Measurements from ENCODE around the gene ARHGEF33.
"Not testable (repeated sequence)": the region's sequence is repeated elsewhere in the genome, so short reads cannot be mapped to it uniquely, and the experiment has no call there.

ARHGEF33 gene

DNA sequence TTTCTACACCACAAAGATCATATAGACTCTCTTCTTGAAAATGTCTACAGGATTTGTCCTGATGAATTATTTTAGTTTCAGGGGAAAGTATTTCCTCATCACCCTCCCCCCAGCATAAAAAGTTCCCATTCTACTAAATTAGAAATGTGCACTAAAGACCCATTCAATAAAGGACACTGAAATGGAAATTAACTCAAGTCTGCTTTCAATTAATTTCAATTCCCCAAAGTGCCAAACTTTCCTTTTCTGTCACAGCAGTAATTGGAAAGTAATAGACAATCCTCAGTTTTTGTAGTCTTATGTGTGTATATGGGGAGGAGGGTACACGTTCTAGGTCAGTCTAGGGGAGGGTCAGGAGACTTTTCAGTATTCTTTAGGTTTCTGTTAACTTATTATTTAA, 21.5 kb downstream of the ARHGEF33 start:
- DNase-seq = no peak

DNA sequence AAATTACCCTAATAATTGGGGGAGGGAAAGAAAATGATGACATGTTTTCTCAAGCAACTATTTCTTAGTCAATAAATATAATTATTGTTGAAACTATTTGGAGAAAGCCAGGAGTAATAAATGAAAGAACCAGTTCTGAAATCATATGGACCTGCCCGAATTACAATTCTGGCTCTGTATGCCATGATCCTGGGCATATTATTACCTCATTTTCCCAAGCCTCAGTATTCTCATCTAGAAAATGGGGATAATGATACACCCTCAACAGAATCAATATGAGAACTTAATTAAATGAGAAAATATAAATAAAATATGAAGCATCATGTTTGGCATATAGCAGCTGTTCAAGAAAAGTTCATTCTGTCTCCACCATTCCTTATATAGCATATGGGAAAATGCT, 22.9 kb downstream of the ARHGEF33 start:
- no peak for DNase-seq

DNA sequence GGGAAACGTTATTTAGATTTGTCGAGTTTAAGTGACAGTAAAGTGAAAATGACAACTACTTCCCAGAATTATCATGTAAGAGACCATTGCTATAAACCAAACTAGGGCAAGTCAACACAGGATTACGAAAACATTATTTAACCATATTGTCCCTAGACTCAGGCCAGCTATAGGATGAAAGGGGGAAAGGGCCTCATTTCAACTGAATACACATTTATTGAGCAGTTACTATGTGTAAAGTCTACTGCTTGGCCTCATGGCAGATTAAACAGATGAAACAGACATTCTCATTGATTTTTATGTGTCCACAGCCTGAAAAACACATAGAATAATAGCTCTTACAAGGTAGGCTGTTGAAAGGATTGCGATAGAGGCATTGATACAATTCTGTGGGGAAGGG, 32.7 kb downstream of the ARHGEF33 start:
- no peak for DNase-seq

DNA sequence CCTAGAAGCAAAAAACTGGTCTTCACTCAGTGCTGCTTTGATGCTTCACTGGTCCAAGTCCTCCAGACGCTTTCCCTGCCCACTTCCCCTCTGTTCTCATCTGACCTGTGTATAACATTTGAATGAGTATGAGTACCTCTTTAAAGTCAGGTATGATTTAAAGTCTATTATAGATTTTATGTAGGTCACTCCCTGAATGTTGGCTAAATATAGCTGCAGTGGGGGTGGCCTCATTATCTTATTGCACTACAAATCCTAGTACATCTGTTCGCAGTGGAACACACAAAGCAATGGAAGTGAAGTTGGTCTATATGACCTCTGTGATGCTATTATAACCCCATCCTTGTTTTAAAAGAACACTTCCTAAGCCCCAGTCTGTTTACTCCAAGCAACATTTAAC, 33.2 kb downstream of the ARHGEF33 start:
- DNase-seq = no peak

DNA sequence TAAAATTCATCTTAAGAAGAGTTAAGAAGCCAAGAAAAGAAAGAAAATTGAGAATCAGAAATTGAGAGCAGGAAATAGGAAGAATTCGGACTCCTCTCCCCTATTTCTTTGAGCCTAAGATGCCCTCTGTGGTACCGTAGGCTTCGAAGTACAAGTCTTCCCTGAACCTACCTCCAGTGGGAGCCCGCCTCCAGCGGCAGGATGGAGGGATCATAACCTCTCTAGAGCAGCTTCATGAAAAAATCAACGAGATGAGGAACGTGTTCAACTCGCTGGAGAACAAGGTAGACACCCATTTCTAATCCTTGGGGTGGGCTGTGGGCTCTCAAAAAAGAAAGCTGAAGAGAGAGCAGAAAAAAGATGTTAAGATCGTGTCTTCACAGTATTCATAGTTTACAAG, 36.3 kb downstream of the ARHGEF33 start:
- DNase-seq = no peak

DNA sequence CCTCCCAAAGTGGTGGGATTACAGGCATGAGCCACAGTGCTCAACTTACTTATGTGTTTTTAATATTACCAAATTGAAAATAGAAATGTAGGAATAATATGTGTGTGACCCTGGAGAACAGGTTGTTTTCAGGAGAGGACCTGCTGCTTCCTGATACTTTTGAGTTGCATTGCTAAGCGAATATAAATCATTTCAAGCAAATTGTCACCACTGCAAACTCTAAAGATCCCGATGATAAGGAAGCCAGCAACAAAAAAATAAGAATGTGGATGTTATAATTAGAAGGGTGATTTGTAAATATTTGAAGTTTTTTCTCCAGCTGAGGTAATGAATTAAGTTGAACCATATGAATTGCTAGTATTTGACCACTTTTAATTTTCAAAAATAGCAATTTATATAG, 40.9 kb downstream of the ARHGEF33 start:
- no peak for DNase-seq

DNA sequence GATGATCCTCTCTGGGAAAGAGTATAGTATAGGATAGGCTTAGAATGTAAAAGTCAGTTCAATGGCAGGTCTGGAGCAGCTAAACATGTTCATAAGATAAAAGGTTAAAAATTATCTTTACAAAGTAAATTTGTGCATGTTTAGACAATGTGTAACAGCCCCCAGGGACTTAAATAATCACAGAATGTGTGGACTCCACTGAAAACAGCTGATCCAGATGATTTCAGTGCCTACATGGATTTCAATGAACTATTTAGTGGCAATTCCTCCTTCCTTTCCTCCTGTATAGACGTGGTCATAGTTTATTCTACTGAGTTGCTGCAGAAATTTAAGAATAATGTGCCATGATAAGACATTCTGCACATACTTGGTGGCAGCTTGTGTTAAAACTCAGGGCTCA, 42.9 kb downstream of the ARHGEF33 start:
- DNase-seq = no peak

DNA sequence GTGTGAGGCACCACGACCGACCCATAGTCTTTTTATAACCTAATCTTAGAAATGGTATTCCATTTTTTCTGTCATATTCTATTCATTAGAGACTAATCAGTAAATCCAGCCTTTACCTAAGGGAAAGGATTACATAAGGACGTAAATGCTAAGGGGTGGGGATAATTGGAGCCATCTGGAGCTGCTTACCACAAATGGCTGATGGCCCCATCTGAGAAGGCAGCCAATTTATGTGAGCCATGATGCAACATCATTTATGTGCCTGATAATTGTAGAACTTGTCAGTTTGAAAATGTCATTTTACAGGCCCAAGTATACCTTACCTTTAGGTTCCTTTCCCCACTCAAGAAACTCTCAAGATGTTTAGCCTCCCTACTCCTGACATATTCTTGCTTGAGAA, 44.0 kb downstream of the ARHGEF33 start:
- no peak for DNase-seq

DNA sequence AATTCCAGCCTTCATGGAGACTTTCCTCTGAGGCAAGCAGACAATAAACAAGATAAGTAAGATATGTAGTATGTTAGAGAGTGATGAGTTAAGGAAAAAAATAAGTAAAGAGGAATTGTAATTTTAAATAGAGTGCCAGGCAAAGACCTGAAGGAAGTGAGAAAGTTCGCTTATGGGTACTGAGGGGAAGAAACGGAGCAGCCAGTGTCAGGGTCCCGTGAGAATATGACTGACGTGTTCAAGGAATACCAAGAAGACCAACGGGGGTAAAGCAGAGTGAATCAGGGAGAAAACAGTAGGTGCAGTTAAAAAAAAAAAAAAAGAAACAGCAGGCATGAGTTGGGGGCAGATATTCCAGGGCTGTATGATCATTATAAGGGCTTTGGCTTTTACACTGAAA, 45.1 kb downstream of the ARHGEF33 start:
- DNase-seq = no peak

DNA sequence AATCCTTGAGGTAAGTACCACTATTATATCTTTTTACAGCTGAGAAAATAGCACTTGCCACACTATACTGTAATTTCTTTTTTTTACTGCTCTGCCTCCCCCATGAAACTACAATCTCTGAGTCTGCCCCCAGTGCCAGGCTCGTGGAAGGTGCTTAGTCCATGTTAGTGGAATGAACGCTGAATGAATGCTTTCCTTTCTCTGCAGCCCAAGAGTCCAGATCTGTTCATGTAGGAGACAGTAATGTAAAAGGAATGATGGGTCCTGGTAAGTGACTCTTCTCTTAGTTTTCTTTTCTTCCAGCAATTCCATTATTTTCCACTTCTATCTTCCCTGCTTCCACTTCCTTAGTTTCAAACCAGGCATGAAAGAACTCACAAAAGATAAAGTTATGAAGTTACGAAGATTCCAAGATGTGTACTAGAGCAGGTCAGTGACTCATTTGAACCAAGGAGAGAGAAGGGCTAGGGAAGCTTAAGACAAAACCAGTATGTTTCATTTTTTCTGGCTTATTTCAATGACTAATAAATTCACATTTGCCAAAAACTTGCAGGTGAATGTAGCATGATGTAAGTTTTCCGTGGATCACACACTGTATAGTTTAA, 46.0 kb downstream of the ARHGEF33 start:
- no peak for DNase-seq

DNA sequence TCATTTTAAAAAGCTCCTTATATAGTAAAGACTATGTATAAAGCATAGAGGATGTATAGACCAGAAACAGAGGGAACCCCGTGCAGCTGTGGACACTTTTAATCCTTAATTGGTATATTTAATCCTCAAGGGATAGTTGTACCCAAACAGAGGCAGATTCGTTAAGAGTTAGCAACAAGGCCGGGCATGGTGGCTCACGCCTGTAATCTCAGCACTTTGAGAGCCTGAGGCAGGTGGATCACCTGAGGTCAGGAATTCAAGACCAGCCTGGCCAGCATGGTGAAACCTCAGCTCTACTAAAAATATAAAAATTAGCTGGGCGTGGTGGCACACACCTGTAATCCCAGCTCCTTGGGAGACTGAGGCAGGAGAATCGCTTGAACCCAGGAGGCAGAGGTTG, 46.8 kb downstream of the ARHGEF33 start:
- not testable (repeated sequence) for DNase-seq

DNA sequence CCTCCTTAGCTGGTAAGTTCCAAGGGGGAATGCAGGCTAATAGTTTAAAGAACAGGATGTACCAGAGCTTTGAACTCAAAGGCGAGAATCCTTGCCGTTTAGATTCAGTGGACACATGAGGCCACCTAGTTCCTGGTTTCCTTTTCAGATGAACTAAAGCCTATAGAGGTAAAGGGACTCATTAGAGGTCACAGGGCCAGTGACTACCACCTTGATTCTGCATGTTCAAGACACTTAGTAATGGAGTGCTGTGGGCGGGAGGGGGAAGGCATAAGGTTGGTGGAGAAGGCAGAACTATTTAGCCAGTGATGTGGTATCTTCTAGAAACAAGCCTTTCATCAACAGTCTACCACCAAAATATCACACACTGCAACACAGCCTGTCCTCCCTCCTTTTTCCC, 47.9 kb downstream of the ARHGEF33 start:
- no peak for DNase-seq

DNA sequence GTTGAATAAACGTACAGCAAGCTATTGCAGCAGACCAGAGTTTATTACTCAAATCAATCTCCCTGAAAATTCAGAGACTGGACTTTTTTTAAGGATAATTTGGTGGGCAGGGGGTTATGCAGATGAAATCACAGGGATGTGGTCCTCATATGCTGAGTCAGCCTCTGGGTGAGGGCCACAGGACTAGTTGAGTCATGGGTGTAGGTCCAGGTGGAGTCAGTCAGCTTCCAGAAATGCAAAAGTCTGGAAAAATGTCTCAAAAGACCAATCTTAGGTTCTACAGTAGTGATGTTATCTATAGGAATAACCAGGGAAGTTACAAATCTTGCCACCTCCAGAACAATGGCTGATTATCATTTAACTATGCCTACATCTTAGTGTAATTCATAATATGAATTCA, 51.1 kb downstream of the ARHGEF33 start:
- DNase-seq = no peak

DNA sequence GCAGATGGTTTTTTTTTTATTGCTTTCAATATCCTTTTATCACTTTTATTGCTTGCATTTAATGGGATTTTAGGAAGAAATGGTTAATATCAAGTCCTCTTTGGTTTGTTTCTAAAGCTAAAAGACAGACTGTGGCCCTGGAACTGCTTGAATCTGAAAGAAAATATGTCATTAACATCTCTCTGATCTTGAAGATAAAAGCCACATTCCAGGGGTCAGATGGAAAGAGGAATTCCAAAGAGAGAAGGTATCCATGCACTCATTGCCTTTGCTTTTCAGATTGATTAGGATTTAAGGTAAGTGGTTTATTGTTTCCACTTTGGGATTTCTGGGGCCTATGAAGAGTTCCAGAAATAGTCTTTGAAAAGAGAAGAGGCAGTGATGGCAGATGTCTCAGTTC, 54.1 kb downstream of the ARHGEF33 start:
- no peak for DNase-seq

DNA sequence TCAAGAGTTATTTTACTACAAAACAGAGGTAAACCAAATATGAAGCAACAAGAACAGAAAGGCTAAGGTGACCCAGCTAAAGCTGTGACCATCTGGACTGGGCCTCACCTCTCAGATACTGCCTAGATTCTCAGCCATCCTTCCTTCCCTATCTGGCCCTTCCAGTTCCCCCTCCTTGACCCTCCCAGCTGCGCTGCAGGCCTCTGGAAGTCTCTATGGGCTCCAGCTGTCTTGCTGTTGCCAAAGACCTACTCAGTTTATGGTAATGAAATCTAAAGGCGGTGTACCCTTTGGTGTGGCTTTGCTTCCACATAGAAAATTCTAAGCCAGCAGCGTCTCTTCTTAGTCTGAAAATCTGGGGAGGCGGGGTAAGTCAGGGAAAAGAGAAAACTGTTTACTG, 55.7 kb downstream of the ARHGEF33 start:
- no peak for DNase-seq

DNA sequence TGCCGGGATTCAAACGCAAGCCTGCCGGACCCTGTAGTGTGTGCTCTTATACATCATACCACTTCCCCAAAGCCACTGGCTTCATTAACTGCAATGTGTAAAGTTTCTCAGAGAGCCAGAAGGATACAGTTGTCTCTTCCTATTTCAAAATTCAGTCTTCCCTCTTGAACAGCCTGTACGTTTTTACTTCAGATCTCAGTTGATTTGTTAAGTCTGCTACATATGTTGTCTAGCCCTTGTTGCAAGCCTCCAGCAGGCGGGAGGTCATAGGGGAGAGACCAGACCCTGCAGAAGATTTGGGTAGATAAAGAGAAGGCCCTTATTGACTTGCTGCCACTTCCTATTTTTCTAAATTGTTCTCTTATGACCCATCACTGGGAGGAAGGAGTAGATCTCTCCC, 56.2 kb downstream of the ARHGEF33 start:
- DNase-seq = no peak

DNA sequence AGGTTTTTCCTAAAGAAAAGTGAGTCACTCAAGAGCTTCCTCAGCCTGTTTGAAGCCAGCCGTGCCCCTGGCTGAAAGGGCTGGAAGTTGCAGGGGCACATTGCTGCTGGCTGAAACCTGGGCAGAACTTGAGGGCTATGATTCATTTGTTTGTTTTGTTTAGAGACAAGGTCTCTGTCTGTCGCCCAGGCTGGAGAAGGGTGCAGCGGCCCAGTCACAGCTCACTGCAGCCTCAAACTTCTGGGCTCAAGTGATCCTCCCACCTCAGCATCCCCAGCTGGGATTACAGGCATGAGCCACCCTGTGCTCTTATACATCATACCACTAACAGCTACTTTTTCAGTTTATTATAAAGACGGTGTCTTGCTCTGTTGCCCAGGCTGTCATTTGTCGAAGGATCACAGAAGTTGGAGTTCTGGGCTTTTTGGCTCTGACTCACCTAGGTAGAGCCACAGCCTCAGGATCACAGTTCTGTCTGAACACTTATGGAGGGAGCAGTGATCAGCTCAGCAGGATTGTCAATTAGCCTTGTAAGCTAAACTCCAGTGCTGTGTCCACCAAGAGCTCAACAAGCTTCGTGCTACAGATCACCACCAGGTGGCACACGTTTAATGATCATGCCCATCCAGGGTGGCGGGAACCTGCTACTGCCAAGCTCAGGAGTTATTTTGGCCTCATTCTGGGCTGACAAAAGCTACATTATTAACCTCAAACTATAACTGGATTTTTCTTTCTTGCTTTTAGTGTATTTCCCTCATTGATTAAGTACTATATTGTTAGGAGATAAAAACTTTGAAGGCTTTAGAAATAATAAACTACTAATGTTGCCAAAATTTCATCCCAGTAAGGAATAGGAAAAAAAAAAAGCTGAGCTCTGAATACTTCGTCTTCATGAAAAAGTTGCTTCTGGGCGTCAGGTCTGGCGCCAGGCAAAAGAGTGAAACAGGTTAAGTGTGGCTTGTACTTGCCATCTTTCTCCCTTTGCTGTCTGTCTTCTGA, 57.9 kb downstream of the ARHGEF33 start:
- peak; percentile 89 for DNase-seq

DNA sequence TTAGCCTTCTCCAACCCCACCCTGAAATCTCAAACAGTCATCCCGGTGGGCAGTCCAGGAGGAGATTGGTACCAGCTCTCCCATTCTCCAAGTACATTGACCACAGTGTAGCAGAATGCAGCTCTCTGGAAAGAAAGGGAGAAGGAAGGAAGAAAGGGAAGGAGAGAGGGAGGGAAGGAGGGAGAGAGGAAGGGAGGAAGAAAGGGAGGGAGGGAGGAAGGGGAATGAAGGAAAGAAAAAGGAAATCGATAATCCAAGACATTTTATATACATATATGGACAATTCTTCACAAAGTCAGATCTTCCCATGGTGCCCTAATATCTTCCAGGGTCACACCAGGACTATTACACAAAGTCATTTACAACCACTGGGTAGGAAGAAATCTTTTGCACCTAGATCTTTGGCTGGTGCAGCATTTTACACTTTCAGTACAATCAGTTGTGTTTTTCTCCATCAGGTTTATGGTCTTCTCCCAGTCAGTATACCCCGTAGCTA, 58.8 kb downstream of the ARHGEF33 start:
- no peak for DNase-seq

DNA sequence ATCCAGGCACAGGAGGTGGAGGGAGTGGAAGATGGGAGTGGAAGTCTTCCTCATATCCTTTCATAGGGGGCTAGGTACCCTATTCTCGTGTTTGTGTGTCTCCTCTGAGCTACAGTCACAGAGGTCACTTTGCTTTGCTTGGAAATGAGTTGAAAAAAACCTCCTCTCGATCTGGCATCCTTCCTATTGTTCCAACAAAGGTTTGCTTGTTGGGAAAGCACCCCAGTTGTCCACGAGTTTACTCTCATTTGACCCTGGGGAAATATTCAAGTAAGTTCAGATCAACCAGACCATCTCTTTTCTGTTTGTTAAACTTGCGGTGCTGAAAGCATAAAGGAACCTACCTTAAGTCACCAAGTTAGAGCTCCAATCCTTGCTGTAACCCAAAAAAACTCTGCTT, 59.3 kb downstream of the ARHGEF33 start:
- no peak for DNase-seq

DNA sequence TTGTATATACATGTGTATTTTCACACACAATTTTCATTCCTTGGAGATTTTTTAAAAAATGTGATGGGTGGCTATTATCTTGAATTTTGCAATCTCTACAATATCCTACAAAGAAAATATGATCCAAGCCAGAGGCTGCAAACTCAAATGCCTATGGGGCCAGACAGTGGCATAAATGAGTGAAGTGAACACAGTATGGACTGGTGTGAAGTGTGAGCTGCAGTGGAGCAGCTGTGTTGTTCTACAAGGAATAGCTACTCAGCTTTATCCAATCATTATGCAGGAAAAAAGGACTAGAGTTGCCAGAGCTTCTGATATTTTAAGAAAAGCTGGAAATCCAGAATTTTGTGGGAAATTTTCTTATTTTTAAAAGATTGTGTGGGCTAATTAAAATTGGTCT, 62.1 kb downstream of the ARHGEF33 start:
- no peak for DNase-seq

DNA sequence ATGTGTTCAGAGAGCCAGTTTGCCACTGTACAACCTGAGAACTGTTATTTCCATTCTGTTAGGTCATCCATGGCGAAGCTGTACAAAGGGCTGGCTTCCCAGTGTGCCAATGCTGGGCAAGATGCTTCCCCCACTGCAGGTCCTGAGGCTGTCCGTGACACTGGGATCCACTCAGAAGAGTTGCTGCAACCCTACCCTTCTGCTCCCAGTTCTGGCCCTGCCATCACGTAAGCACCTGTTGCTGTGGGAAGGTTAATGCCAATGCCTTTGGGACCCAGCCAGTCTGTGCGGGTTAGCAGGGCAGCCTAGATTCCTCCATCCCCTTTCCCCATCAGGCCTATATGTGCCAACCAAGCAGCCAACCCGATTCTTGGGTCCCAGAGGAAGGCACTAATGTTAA, 68.3 kb downstream of the ARHGEF33 start:
- DNase-seq = no peak

DNA sequence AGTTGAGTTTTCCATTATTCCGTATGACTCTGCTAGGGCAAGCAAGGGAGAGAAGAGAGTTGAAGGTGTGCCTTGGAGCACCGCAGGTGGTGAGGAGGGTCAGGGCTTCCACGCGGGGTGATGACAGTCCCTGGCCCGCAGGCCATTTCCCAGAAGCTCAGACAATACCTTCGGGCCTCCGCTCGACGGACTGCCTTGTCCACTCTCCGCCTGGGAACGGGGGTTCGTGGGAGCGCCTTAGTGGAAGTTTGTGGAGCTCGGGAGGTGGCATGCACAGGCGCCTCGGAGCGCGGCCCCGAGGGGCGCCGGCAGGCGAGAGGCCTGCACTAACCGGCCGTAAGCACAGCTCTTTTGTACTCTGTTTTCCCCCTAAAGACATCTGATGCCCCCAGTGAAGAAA, 69.8 kb downstream of the ARHGEF33 start:
- no peak for DNase-seq

DNA sequence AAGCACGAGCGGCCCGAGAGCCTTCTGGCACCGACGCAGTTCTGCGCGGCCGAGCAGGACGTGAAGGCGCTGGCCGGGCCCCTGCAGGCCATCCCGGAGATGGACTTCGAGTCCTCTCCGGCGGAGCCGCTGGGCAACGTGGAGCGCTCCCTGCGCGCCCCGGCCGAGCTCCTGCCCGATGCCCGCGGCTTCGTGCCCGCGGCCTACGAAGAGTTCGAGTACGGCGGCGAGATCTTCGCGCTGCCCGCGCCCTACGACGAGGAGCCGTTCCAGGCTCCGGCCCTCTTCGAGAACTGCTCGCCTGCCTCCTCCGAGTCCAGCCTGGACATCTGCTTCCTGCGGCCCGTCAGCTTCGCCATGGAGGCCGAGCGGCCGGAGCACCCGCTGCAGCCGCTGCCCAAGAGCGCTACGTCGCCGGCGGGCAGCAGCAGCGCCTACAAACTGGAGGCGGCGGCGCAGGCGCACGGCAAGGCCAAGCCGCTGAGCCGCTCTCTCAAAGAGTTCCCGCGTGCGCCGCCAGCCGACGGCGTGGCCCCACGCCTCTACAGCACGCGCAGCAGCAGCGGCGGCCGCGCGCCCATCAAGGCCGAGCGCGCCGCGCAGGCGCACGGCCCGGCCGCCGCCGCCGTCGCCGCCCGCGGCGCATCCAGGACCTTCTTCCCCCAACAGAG, 70.4 kb downstream of the ARHGEF33 start:
- peak; percentile 85 for DNase-seq
